Activated T-cell treated with anti-CD3 and anti-CD28 coated beads for 48 hours (primary cell): ENCODE data around the gene CPT1B.
A peak's percentile ranks its signal among the peaks of the same experiment; 100 is the strongest.

ENCODE experiments used
- DNase-seq: peaks from one replicate; pipeline ENCODE4 v3.0.0-alpha.2; 2020; ENCODE audit warnings: low read depth

CPT1B gene

GRCh38 chr22:50585781-50586180 is 7.6 kb upstream of the CPT1B start:
- no peak for DNase-seq

DNA sequence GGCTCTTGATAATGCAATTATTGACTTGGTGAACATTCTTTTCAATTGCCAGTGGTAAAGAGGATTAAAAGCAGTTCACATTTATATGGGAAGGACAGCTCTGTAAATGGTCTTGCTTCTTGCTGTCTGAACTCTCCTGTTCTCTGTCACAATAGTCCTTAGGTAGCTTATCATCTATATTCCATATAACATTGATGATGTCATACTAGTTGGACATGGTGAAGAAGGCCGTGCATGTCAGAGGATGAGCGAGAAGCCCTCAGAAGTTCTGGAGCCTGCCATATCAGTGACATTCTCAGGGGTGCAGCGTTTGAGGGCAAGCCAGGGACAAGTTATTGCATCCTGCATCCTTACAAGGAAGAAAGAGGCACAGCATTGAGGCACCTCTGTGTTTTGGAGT is 7.0 kb upstream of the CPT1B start:
- no peak for DNase-seq

GRCh38 chr22:50584106-50585096 is 6.2 kb upstream of the CPT1B start:
- no peak for DNase-seq

DNA sequence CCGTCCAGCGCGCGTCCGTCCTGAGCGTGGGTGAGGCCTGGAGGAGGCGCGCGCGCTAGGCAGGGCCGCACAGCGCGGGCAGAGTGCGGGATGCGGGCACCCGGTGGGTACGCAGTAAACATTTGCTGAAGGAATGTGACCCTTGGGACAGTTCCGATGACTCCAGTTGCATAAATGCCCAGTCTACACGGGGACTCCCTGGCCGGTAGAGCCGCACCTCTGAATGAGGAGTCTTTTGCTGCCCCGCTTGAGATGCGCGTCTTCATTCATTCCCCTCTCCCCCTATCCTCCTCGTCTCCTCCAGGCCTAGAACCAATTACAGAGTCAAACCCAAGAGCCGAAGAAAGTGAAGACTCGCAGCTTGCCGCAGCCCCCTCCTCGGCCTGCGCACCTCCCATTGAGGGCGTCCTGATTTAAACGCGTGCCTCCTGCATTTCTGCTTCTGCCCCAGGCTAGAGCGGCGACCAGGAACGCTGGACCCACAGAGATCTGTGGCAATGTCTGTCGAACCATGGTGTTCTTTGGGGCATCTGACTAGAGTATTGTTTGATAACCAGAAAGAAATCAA is 5.2 kb upstream of the CPT1B start:
- DNase-seq = no peak

DNA sequence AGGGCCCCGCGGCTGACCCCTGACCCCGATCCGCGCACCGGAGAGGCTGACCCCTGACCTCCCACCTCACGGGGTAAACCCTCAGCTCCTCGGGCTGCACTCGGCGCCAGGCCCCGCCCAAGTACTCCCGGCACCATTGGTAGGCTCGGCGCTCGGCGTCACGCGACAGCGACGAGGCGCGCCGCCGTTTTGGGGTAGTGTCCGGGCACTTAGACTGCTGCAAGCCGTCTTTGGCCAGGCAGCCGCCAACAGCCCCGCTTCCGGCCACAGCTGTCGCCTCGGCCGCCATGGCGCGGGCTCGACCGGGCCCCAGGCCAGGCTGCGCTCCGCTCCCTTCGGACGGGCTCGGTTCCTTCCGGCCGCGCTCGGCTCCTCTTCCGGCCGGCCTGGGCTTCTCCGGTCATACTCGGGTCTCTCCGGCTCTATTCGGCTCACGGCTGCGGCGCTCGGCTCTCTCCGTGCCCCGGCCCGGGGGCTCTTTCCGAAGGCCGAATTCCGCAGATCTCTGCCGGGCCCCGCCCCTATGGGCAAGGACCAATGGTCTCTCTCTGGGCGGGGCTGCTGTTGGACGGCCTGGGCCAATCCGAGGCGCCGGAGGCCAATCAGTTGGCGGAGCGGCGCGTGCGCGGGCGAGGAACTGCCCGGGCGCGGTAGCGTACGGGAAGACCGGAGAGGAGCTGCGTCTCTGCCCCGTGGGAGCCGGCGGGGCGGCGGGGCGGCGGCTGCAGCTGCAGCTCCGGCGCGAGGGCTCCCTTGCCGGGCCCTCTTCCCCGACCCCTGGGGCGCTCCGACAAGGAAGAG is 4.5 kb upstream of the CPT1B start, which contains the start of gene CHKB:
Gene CHKB (minus strand): TSS at position 357 of the 801 bp plus-strand sequence. CDS start 68 bp downstream, at position 289.
- DNase-seq = peak; percentile 99

- DNase-seq = peak; percentile 37
Observed at GRCh38 chr22:50581950-50582492, 3.8 kb upstream of the CPT1B start.

DNA sequence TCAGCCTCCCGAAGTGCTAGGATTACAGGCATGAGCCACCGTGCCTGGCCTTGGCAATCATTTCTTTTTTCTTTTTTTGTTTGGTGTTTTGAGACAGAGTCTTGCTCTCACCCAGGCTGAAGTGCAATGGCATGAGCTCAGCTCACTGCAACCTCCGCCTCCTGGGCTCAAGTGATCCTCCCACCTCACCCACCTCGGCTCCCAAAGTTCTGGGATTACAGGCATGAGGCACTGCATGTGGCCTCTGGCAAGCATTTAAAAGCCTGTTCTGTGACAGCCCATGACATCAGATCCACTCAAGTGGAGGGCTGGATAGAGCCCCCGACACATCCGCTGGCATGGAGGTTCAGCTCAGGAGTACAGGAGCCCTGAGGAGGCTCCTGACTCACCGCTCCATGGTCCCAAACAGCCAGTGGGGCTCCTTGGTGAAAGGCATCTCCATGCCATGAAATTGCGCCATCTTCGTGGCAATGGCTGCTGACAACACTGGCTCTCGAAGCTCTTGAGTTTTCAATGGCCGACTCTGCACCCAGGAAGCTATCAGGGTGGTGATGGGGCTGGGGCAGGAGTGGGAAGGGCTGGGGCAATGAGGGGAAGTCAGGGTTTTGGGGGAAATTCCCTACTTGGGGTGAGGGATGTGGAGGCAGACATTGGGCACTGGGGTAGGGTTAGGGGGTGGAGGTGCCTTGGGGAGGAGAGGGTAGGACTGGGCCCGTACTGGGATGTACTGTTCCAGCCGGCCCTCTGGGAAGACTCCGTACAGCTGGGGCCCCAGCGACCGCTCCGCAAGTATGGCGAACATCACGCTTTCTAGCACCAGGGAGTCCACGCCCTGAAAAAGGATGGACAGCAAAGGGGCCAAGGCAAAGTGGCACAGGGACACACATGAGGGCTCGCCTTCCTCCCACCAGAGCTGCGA is 3.1 kb upstream of the CPT1B start:
- no peak for DNase-seq

DNA sequence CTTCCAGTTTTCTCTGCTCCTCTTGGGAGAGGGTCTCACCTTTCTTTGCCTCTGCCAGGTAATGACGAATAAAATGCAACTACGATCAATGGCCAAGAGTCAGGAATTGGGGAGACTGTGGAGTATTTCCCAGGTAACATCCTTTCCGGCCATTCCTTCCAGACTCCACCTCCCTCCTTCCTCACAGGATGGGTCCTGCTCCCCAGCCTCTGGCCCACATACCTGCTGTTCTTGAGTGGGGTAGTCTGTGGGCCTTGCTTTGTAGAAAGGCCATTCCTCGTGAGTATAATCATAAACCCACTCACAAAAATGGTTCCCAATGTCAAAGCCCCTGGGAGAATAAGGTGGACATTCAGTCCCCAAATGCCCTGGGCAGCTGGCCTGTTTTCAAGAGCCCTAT is 1.5 kb upstream of the CPT1B start:
- DNase-seq = no peak

DNA sequence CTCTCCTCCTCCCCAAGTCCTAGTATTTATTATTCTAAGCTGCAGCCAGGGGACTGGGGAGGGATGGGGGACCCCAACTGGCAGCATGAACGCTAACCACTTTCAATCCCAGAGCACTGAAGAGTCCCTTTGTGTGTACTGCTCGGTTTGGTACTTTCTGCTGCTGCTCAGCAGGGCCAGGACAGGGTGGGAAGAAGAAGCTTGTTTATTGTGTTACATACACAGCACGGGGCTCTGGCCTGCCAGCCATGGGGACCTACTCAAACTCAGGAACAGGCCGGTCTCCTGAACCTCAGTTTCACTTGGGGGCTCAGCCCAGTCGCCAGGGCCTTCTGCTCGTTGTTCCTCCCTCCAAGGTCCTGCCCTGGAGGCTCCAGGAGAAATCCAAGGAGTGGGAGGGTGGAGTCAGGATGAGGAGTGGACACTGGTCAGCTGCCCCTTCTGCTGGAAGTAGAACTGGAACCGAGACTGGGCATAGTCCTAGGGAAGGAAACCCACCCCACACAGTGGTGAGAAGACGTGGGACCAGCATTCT is 616 bp upstream of the CPT1B start:
- no peak for DNase-seq

- no peak for DNase-seq
Observed at GRCh38 chr22:50577697-50577986, 585 bp downstream of the CPT1B start.

- no peak for DNase-seq
Observed at GRCh38 chr22:50576806-50577696, 1.2 kb downstream of the CPT1B start.

DNA sequence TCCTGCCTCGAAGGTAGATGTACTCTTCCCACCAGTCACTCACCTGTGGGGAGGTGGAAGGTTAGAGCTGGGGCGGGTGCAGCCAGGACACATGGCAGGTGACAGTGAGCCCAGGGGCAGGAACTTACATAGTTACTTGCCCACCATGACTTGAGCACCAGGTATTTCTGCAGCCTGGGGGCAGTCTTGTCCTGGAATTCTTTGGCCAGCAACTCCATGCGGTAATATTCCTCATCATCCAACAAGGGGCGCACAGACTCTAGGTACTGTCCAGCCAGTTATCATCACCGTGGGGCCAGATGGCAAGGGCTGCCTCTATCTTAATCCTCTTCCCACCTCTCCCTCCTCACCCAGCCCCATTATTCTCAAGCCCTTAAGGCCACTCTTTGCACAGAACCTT is 2.2 kb downstream of the CPT1B start:
- no peak for DNase-seq

GRCh38 chr22:50575426-50575941 is 2.7 kb downstream of the CPT1B start:
- DNase-seq = no peak

DNA sequence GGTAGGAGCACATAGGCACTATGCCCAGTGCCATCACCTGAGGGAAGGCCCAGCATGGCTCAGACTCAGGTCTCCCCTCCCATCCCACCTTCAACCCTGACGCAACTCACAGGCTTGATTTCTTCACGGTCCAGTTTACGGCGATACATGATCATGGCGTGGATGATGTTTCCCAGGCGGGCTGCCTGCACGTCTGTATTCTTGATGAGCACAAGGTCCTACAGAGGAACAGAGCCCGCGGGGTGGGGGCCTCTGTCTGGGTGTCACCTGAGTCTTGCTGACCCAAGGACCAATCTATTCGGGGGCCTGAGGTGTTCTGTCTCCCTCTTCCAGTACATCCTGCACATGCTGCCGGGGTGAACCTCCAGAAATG is 3.9 kb downstream of the CPT1B start:
- DNase-seq = no peak

DNA sequence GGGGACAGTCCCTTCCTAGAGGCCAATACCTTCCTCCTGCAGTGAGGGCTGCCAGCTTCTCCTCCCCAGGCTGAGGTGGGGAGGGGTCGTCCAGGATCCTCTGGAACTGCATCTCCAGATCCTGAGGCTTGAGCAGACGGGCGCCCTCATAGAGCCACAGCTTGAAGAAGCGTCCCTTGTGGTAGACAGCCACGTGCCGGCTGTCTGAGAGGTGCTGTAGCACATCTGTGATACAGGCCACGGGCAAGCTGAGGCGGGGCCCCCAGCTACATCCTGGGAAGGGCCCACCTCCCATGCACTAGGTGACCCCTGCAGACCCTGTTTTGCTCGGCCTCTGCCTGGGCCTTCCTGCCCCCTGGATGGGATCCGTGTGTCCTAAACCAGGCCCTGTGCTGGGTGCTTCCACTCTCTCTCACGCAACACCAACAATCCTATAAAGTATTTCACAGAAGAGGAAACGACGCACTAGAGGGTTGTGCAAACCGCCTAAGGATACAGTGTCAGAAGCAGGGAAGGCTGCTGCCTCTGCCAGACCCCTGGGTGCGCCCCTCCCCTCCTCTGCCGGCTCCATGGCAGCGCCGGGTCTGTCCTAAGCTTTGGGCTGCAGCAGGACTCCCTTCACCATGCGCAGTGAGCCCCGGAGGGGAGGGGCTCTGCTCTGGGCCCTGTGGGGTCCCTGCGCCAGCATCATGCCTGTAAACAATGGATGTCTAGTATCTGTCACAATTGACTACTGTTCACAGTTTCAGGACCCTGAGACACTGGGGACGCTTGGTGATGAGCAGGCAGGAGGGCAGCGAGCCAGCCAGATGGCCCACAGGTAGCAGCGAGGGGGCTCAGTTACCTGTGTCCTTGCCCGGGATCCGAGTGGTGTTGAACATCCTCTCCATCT is 4.5 kb downstream of the CPT1B start:
- no peak for DNase-seq

DNA sequence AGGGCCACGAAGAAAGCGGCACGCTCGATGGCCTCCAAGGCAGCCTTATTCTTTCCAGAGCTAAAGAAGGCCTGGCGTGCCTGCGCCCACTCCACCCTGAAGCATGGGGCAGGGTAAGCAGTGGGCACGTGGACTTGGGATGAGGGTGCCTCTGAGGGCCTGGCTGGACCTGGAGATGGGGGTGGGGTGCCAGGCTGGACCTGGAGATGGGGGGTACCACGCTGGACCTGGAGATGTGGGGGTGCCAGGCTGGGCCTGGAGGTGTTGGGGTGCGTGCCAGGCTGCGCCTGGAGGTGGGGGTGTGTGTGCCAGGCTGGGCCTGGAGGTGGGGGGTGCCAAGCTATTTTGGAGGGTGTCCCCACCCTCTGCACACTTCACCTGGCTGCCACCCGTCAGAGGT is 5.3 kb downstream of the CPT1B start:
- no peak for DNase-seq

GRCh38 chr22:50571264-50572175 is 6.7 kb downstream of the CPT1B start:
- DNase-seq = no peak

- DNase-seq = no peak
Observed at GRCh38 chr22:50570861-50571260, 7.4 kb downstream of the CPT1B start.
